BLaER1 treated with 17β-estradiol and CSF1 and Interleukin-3, amounts not matched to agents 10 nM and 100 nM (cell line): ENCODE data around the gene SPOCK1.

Source experiments
- H3K27ac ChIP-seq, 11 experiments: shearing (Covaris generic); formaldehyde crosslinking; 2 replicates each; pipeline ENCODE4 v1.8.1; 2022
- H3K27me3 ChIP-seq, 11 experiments: shearing (Covaris generic); formaldehyde crosslinking; 2 replicates each; pipeline ENCODE4 v1.8.1; 2022
- H3K36me3 ChIP-seq, 11 experiments: shearing (Covaris generic); formaldehyde crosslinking; 2 replicates each; pipeline ENCODE4 v1.8.1; 2022
- H3K4me1 ChIP-seq, 10 experiments: shearing (Covaris generic); formaldehyde crosslinking; 2 replicates each; pipeline ENCODE4 v1.8.1; 2022
- H3K4me2 ChIP-seq, 11 experiments: shearing (Covaris generic); formaldehyde crosslinking; 2 replicates each; pipeline ENCODE4 v1.8.1; 2022
- H3K4me3 ChIP-seq, 10 experiments: shearing (Covaris generic); formaldehyde crosslinking; 2 replicates each; pipeline ENCODE4 v1.8.1; 2022
- H3K9ac ChIP-seq, 11 experiments: shearing (Covaris generic); formaldehyde crosslinking; 2 replicates each; pipeline ENCODE4 v1.8.1; 2022
- H3K9me3 ChIP-seq, 11 experiments: shearing (Covaris generic); formaldehyde crosslinking; replicated peaks in 1 of 11; 2 replicates each; pipeline ENCODE4 v1.8.1; 2022
- H4K20me1 ChIP-seq, 11 experiments: shearing (Covaris generic); formaldehyde crosslinking; 2 replicates each; pipeline ENCODE4 v1.8.1; 2022
- Cebpa-rat ChIP-seq, 11 experiments: shearing (Covaris generic); IDR thresholded peaks; 2 replicates each; pipeline ENCODE4 v1.8.1; 2022

SPOCK1 gene

DNA sequence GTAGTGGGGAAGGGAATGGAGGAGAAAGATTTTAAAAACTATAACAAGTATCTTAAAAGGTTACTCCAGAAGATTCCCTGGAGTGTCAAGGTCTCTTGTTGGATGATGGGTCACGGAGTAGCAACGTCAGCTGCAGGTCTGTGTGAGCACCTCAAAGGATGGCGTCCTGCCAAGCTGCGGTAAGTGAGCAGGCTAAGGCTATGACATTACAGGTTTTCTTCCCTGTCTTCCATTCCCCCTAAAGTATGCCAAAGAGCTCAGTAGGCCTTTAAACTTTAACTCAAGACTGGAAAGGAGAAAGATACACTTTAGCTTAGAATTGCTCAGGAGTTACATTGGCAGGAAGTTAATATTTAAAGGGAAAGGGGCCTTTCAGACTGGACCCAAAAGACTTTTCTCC lies 17.5 kb downstream of the SPOCK1 start:
- no peak overlapping the region for H3K27ac ChIP-seq
- H4K20me1 ChIP-seq: no peaks in the 10 kb centered on the region
- H3K4me2 ChIP-seq: no peak overlapping the region
- H3K4me3 ChIP-seq: no peak overlapping the region
- no peaks in the 10 kb centered on the region for H3K36me3 ChIP-seq
- H3K9me3 ChIP-seq: no peaks in the 10 kb centered on the region
- no peak overlapping the region for H3K9ac ChIP-seq
- no peak for TF ChIP-seq Cebpa-rat (IDR thresholded peaks at IDR 0.05)
- H3K4me1 ChIP-seq: peaks cover 0 to 7% (median 6%) of the 10 kb centered on the region in 10 experiments; a peak in 8 of 20 replicates
- no peaks in the 10 kb centered on the region for H3K27me3 ChIP-seq

DNA sequence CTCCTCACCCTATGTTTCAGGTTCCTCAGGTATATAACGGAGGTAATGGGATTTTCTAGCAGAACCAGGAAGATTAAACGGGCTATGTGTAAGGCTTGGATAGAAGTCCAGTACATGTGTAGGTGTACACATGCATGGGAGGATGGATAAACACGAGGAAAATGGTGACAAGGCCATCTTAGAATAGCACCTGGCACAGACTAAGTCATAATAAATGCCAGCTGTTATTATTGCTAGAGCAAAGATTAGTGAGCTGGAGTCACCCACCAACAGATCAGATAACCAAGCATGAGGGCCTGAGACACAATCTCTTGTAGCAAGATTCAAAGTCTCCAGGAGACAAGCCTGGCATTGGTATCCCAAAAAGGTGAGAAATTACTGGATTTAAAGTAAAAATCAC lies 21.1 kb downstream of the SPOCK1 start:
- no peaks in the 10 kb centered on the region for H3K36me3 ChIP-seq
- no peaks in the 10 kb centered on the region for H4K20me1 ChIP-seq
- no peaks in the 10 kb centered on the region for H3K9me3 ChIP-seq
- H3K9ac ChIP-seq: no peak overlapping the region
- peaks cover 0 to 7% (median 6%) of the 10 kb centered on the region in 10 experiments; a peak in 8 of 20 replicates for H3K4me1 ChIP-seq
- H3K27ac ChIP-seq: no peak overlapping the region
- no peak for TF ChIP-seq Cebpa-rat (IDR thresholded peaks at IDR 0.05)
- H3K27me3 ChIP-seq: no peaks in the 10 kb centered on the region
- H3K4me2 ChIP-seq: no peak overlapping the region
- no peak overlapping the region for H3K4me3 ChIP-seq

DNA sequence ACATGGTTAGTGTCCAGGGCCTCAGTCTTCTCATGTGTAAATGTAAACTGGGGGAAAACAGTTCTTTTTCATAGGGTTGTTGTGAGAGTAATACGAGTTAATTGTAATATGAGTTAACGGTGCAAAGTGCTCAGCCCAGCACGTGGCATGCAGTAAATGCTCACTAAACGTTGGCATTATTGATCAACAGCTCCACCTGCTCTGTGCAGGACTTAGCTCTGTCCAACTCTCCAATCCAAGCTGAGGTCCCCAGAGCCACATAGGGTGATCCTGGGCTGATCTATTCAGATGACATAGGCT lies 28.3 kb downstream of the SPOCK1 start:
- H3K9ac ChIP-seq: no peak overlapping the region
- no peak for TF ChIP-seq Cebpa-rat (IDR thresholded peaks at IDR 0.05)
- no peaks in the 10 kb centered on the region for H3K36me3 ChIP-seq
- no peaks in the 10 kb centered on the region for H4K20me1 ChIP-seq
- no peak overlapping the region for H3K4me3 ChIP-seq
- no peak overlapping the region for H3K27ac ChIP-seq
- H3K4me1 ChIP-seq: no peaks in the 10 kb centered on the region
- no peaks in the 10 kb centered on the region for H3K27me3 ChIP-seq
- H3K9me3 ChIP-seq: no peaks in the 10 kb centered on the region
- H3K4me2 ChIP-seq: no peak overlapping the region

DNA sequence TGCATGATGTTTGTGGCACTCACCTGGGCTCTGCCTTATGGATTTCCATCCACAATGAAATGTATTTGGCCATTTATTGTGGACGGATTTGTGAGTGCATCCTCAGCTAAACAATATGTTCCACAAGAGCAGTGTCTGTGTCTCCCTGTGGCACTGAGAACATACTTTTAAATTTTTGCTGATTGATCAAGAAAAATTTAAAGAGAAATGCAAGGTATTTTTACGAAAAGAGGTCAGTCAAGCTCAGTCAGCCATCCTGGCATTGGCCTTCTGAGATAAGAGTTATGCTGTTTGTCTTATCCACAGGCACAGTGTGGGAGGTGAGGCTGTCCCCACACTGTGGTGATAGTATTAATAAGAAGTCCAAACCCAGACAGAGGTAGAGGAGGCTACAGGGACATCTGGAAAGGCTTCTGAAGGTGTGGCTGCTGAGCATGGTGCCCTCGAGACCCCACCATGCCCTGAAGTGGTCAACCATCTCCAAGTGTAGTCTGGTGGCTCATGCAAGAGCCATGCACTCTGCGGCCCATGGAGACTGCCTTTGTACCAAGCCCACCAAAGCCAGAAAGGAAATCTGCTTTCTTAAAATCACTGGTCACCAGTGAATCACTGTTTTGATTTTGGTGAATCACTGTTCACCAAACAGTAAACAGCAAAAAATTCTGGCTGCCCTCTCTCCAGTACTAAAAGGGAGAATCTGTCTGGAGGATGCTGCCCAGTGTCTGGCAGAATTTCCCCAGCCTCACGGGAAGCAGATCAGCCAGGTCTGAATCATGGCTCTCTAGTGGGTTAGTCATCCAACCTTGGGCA lies 28.8 kb downstream of the SPOCK1 start:
- Histone ChIP-seq H3K36me3 (no peaks in the 10 kb centered on the region), H3K27ac (no peak overlapping the region), H4K20me1 (no peaks in the 10 kb centered on the region), H3K4me1 (no peaks in the 10 kb centered on the region), H3K4me3 (no peak overlapping the region), H3K9me3 (no peaks in the 10 kb centered on the region), H3K9ac (no peak overlapping the region), H3K4me2 (no peak overlapping the region), H3K27me3 (no peaks in the 10 kb centered on the region)
- TF ChIP-seq Cebpa-rat (IDR thresholded peaks at IDR 0.05): no peak

DNA sequence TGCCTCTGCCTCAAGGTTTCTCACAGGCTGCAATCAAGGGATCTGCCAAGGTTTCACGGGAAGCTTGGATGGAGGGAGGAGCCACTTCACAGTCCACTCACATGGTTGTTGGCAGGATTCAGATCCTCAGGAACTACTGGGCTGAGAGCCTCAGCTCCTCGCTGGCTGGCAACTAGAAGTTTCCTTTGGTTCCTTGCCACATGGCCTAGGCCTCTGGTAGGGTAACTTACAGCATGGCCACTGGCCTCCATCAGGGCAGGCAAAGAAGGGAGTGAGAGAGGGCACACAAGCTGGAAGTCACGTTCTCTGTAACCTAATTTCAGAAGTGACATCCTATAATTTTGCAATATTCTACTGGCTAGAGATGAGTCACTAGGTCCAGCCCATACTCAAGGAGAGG lies 32.2 kb downstream of the SPOCK1 start:
- no peaks in the 10 kb centered on the region for H3K27me3 ChIP-seq
- no peaks in the 10 kb centered on the region for H3K9me3 ChIP-seq
- H3K4me3 ChIP-seq: no peak overlapping the region
- no peak for TF ChIP-seq Cebpa-rat (IDR thresholded peaks at IDR 0.05)
- peaks cover 0 to 6% (median 5%) of the 10 kb centered on the region in 10 experiments; a peak in 16 of 20 replicates for H3K4me1 ChIP-seq
- no peak overlapping the region for H3K27ac ChIP-seq
- no peak overlapping the region for H3K4me2 ChIP-seq
- H3K36me3 ChIP-seq: no peaks in the 10 kb centered on the region
- no peaks in the 10 kb centered on the region for H4K20me1 ChIP-seq
- no peak overlapping the region for H3K9ac ChIP-seq

DNA sequence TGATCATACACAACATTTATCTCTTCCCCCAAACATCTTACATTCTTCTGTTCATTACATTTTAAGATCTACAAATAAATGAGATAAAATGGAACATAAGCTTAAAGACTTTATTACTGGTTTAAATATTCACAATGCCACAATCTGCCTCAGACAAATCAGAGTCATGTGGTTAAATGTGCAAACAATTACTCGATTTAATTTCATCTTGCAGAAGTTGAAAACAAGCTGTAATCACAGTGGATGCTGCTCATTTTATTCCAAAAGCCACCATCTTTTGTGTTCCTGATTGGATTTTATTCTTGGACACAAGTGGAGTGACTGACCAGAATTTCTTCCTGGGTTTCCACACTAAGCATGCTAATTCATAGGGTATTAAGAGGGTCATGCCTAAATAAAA lies 33.2 kb downstream of the SPOCK1 start:
- Histone ChIP-seq H3K36me3 (no peaks in the 10 kb centered on the region), H3K9me3 (no peaks in the 10 kb centered on the region), H3K4me3 (no peak overlapping the region), H3K27ac (no peak overlapping the region), H3K4me1 (peaks cover 0 to 14% (median 10%) of the 10 kb centered on the region in 10 experiments; a peak in 16 of 20 replicates), H3K27me3 (no peaks in the 10 kb centered on the region), H3K4me2 (no peak overlapping the region), H3K9ac (no peak overlapping the region), H4K20me1 (no peaks in the 10 kb centered on the region)
- no peak for TF ChIP-seq Cebpa-rat (IDR thresholded peaks at IDR 0.05)

DNA sequence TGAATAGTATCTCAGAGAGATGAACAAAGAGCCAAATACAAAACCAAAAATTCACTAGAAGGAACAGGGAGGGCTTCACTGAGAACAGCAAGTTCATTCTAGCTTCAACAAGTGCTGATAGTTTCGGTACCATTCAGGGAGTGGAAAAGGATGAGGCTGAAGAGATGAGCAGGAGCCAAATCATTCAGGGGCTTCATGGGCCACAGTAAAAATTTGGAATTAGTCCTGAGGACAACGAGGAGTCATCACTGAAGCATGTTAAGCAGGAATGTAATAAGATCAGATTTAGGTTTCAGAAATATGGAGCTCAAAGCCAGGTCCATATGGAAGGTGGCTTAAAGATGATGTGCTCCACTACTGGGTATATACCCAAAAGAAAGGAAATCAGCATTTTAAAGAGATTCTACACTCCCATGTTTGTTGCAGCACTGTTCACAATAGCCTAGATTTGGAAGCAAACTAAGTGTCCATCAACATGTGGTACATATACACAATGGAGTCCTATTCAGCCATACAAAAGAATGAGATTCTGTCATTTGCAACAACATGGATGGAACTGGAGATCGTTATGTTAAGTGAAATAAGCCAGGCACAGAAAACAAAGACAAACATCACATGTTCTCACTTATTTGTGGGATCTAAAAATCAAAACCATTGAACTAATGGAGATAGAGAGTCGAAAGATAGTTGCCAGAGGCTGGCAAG lies 36.2 kb downstream of the SPOCK1 start:
- H3K9ac ChIP-seq: no peak overlapping the region
- no peaks in the 10 kb centered on the region for H3K36me3 ChIP-seq
- peaks cover 0 to 14% (median 10%) of the 10 kb centered on the region in 10 experiments; a peak in 16 of 20 replicates for H3K4me1 ChIP-seq
- no peaks in the 10 kb centered on the region for H3K9me3 ChIP-seq
- H3K27ac ChIP-seq: no peak overlapping the region
- no peaks in the 10 kb centered on the region for H4K20me1 ChIP-seq
- no peak overlapping the region for H3K4me2 ChIP-seq
- no peak for TF ChIP-seq Cebpa-rat (IDR thresholded peaks at IDR 0.05)
- no peak overlapping the region for H3K4me3 ChIP-seq
- H3K27me3 ChIP-seq: no peaks in the 10 kb centered on the region

DNA sequence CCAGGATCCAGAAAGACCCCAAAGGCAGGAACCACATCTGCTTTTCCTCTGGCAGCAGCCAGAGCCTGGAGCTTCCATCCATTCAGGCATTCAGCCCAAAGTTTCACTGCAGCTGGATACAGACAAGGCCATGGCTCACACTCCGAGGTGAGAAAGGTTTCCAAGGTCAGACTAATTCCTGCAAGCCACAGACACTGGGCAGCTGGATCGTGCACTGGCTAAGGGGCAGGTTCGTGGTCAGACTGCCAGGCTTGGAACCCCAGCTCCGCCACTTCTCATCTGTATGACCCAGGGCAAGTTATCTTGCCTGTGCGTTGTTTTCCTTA lies 36.9 kb downstream of the SPOCK1 start:
- Histone ChIP-seq H3K4me1 (peaks cover 0 to 14% (median 10%) of the 10 kb centered on the region in 10 experiments; a peak in 16 of 20 replicates), H3K4me2 (peak overlapping the region in 9 of 11 experiments; percentile 22 to 73 (median 51); a peak in 15 of 22 replicates), H3K27ac (no peak overlapping the region), H4K20me1 (no peaks in the 10 kb centered on the region), H3K27me3 (no peaks in the 10 kb centered on the region), H3K4me3 (no peak overlapping the region), H3K36me3 (no peaks in the 10 kb centered on the region), H3K9ac (no peak overlapping the region), H3K9me3 (no peaks in the 10 kb centered on the region)
- TF ChIP-seq Cebpa-rat (IDR thresholded peaks at IDR 0.05): no peak

DNA sequence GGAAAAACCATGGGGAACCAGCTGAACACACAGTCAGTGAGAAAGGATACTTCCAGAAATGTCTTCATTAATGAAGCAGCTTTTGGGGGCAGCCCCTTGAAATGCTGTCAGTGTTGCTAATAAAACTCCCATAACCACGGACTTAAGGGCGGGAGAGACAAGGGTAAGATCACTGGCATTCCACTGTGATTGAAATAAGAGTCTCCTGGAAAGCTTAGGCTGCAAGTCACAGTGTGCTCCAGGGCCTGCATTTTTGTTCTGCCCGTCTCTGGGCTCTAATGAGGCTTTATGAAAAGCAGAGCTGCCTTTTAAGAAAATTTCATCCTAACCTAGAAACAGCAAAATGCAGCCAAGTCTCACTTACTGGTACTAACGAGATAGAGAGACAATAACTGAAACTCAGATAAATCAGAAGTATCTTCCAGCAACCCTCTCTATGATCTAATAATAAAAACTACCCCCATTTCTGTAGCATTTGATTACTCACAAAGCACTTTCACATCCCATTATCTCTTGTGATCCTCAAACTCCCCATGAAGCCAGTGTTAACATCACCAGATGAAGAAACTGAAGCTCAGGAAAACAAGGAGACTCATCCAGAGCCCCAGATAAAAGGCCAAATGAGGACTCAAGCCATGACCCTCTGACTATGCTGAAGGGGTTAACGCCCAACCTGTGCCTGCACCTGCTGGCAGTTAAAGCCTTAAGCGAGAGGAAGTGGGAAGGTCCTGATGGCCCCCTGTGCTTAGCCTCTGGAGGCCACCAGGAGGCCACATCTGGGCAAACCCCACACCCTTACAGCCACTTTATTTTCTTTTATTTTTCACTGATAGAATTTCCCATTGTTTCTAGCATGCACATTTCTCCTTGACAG lies 37.5 kb downstream of the SPOCK1 start:
- peaks cover 0 to 14% (median 10%) of the 10 kb centered on the region in 10 experiments; a peak in 16 of 20 replicates for H3K4me1 ChIP-seq
- H3K4me2 ChIP-seq: peak overlapping the region in 9 of 11 experiments; percentile 22 to 73 (median 51); a peak in 15 of 22 replicates
- no peaks in the 10 kb centered on the region for H3K36me3 ChIP-seq
- no peaks in the 10 kb centered on the region for H3K9me3 ChIP-seq
- no peak overlapping the region for H3K4me3 ChIP-seq
- H3K9ac ChIP-seq: no peak overlapping the region
- no peaks in the 10 kb centered on the region for H3K27me3 ChIP-seq
- TF ChIP-seq Cebpa-rat (IDR thresholded peaks at IDR 0.05): no peak
- no peaks in the 10 kb centered on the region for H4K20me1 ChIP-seq
- H3K27ac ChIP-seq: no peak overlapping the region
